ENCODE measurements around the gene ASXL1. TPM values are rescaled to one million over a fixed set of nuclear protein-coding genes. Genes with fewer than 3 reads are reported as not detected.
"Not testable (repeated sequence)": the region's sequence is repeated elsewhere in the genome, so short reads cannot be mapped to it uniquely, and the experiment has no call there.

The ASXL1 gene
- total RNA-seq, 2 experiments from 2014 or later, result 113 to 118 TPM

GRCh38 chr20:32343439-32343838 lies 14.7 kb upstream of the ASXL1 start:
- peaks cover 10% of the 10 kb centered on the region for H3K36me3 Mint-ChIP-seq (ENCODE audit: low read depth)
- ChIA-PET CTCF (interaction anchor here (0.6 kb wide), 1 partner anchor 160 kb away, joined by 3 read pairs; no protein-coding TSS in a partner anchor), POLR2A (no interaction called here)
- H3K27ac Mint-ChIP-seq, result no peak overlapping the region
- no peaks in the 10 kb centered on the region for H3K27me3 Mint-ChIP-seq
- no peaks in the 10 kb centered on the region for H3K9me3 Mint-ChIP-seq
- H3K4me1 Mint-ChIP-seq, result peaks cover 9% of the 10 kb centered on the region
- no peak overlapping the region for H3K4me3 Mint-ChIP-seq
- no peak for DNase-seq

- no peaks in the 10 kb centered on the region for H3K27me3 Mint-ChIP-seq
These were observed 13.2 kb upstream of the ASXL1 start for GRCh38 chr20:32344835-32345506.

GRCh38 chr20:32348207-32348606 lies 9.9 kb upstream of the ASXL1 start:
- H3K9me3 Mint-ChIP-seq, result no peaks in the 10 kb centered on the region
- H3K4me3 Mint-ChIP-seq, result no peak overlapping the region
- DNase-seq, result no peak
- peaks cover 12% of the 10 kb centered on the region for H3K4me1 Mint-ChIP-seq
- no peaks in the 10 kb centered on the region for H3K27me3 Mint-ChIP-seq
- ChIA-PET CTCF (no interaction called here), POLR2A (interaction anchor here (0.8 kb wide), 1 partner anchor 8 kb away, joined by 4 read pairs; no protein-coding TSS in a partner anchor)
- H3K27ac Mint-ChIP-seq, result no peak overlapping the region
- H3K36me3 Mint-ChIP-seq (ENCODE audit: low read depth), result peaks cover 25% of the 10 kb centered on the region

More at GRCh38 chr20:32344835-32345506, 13.2 kb upstream of the ASXL1 start:
- Mint-ChIP-seq H3K4me3 (no peak overlapping the region), H3K4me1 (peaks cover 9% of the 10 kb centered on the region), H3K9me3 (no peaks in the 10 kb centered on the region), H3K36me3 (ENCODE audit: low read depth) (peaks cover 18% of the 10 kb centered on the region), H3K27ac (no peak overlapping the region)
- ChIA-PET CTCF (interaction anchor here (1.1 kb wide), 1 partner anchor 9 kb away, joined by 4 read pairs; no protein-coding TSS in a partner anchor), POLR2A (interaction anchor here (0.9 to 1.5 kb wide), 3 partner anchors 10 to 13 kb away, joined by 3 to 6 read pairs (median 3); partner anchors contain the start of gene ASXL1)
- DNase-seq, result no peak

- Mint-ChIP-seq H3K4me3 (no peak overlapping the region), H3K27me3 (no peaks in the 10 kb centered on the region), H3K4me1 (peaks cover 32% of the 10 kb centered on the region), H3K27ac (no peak overlapping the region), H3K36me3 (ENCODE audit: low read depth) (peaks cover 25% of the 10 kb centered on the region), H3K9me3 (no peaks in the 10 kb centered on the region)
- ChIA-PET CTCF (no interaction called here), POLR2A (interaction anchor here (0.8 kb wide), 2 partner anchors 8 to 9 kb away, joined by 3 read pairs; no protein-coding TSS in a partner anchor)
- no peak for DNase-seq
These were observed 7.7 kb upstream of the ASXL1 start for GRCh38 chr20:32350421-32350820.

DNA sequence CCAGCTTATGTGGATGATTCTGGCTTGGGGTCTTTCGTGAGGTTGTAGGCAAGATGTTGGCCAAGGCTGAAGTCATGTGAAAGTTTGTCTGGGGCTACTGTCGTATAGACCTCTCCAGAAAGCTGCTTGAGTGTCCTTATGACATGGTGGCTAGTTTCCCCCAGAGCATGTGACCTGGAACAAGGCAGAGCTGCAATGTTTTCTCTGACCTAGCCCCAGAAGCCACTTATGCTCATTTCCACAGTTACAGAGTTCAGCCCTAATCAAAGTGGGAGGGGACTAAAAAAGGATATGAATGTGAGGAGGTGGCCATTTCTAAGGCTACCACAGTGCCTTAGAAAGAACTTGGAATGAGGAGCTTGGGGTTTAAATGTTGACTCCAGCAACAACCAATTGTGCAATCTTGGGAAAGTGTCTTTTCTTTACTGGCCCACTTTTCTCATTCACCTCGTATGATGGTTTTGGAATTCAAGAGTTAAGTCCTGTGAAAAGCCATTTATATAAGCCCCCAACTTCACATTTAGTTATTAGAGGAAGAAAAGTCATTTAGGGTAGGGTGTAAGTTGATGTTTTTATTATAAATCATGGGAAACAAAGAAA lies 5.9 kb upstream of the ASXL1 start:
- CTCF ChIA-PET, result interaction anchor here (0.9 kb wide), 1 partner anchor 9 kb away, joined by 3 read pairs; no protein-coding TSS in a partner anchor
- Mint-ChIP-seq H3K27me3 (no peaks in the 10 kb centered on the region), H3K36me3 (ENCODE audit: low read depth) (peaks cover 25% of the 10 kb centered on the region), H3K9me3 (no peaks in the 10 kb centered on the region), H3K4me3 (no peak overlapping the region), H3K4me1 (peaks cover 48% of the 10 kb centered on the region), H3K27ac (peak overlapping the region; percentile 33)
- POLR2A ChIA-PET, result interaction anchor here (0.7 to 8.8 kb wide), 3 partner anchors 19 to 74 kb away, joined by 3 to 71 read pairs (median 3); no protein-coding TSS in a partner anchor
- DNase-seq, result no peak

DNA sequence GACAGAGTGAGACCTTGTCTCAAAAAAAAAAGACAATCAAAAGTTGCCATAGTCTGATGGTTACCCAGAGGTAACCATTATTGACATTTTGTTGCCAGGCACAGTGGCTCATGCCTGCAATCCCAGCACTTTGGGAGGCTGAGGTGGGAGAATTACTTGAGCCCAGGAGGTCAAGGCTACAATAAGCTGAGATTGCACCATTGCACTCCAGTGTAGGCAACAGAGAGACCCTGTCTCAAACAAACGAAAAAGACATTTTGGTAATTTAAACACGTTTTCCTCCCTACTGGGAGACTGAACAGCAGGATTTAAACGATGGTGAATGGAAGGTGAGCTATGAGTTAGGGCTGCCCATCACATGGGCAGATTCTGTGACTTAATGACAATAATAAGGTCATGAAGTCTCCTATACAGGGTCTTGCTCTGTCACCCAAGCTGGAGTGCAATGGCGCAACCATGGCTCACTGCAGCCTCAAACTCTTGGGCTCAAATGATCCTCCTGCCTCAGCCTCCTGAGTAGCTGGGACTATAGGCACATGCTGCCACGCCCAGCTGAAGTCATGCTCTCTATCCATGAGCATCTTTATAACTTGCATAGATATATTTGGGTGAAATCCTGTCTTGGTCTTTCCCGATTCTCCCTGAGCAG lies 4.2 kb upstream of the ASXL1 start:
- CTCF ChIA-PET, result no interaction called here
- H3K4me1 Mint-ChIP-seq, result peaks cover 51% of the 10 kb centered on the region
- H3K27me3 Mint-ChIP-seq, result no peaks in the 10 kb centered on the region
- no peak overlapping the region for H3K4me3 Mint-ChIP-seq
- no peaks in the 10 kb centered on the region for H3K9me3 Mint-ChIP-seq
- peak overlapping the region; percentile 88 for H3K27ac Mint-ChIP-seq
- POLR2A ChIA-PET, result interaction anchor here (1.0 to 8.8 kb wide), 2 partner anchors 10 to 21 kb away, joined by 3 to 71 read pairs; no protein-coding TSS in a partner anchor
- DNase-seq, result no peak
- peaks cover 19% of the 10 kb centered on the region for H3K36me3 Mint-ChIP-seq (ENCODE audit: low read depth)

- no peaks in the 10 kb centered on the region for H3K27me3 Mint-ChIP-seq
- POLR2A ChIA-PET, result interaction anchor here (0.8 to 8.8 kb wide), 4 partner anchors 9 to 69 kb away, joined by 3 to 71 read pairs (median 6); no protein-coding TSS in a partner anchor
These were observed 3.3 kb upstream of the ASXL1 start for GRCh38 chr20:32354592-32355416.

DNA sequence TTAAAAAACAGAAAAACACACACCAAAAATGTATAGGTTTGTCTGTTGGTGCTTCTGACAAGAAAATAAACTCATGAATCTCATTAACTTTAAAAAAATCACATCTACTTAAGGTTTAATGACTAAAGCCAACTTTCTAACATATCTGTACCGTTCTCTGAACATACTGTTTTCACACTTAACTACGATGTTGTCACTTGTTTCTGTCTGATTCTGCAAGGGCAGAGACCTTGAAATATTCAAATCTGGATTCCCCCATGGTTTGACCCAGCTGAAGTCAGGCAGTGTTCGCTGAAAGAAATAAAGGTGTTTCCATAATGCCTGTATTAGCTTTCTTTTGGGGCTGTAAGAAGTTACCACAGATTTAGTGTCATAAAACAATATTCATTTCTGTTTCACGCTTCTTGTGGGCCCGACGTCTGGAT lies 2.7 kb upstream of the ASXL1 start:
- Mint-ChIP-seq H3K9me3 (no peaks in the 10 kb centered on the region), H3K27ac (peak overlapping the region; percentile 88), H3K4me1 (peaks cover 63% of the 10 kb centered on the region), H3K27me3 (no peaks in the 10 kb centered on the region), H3K36me3 (ENCODE audit: low read depth) (peaks cover 23% of the 10 kb centered on the region), H3K4me3 (peak overlapping the region; percentile 8)
- POLR2A ChIA-PET, result interaction anchor here (0.8 to 8.8 kb wide), 3 partner anchors 10 to 70 kb away, joined by 3 to 71 read pairs (median 9); no protein-coding TSS in a partner anchor
- CTCF ChIA-PET, result interaction anchor here (0.6 kb wide), 1 partner anchor 895 kb away, joined by 3 read pairs; no protein-coding TSS in a partner anchor
- no peak for DNase-seq

More at GRCh38 chr20:32354592-32355416, 3.3 kb upstream of the ASXL1 start:
- Mint-ChIP-seq H3K27ac (peak overlapping the region; percentile 88), H3K4me1 (peaks cover 57% of the 10 kb centered on the region), H3K36me3 (ENCODE audit: low read depth) (peaks cover 21% of the 10 kb centered on the region), H3K4me3 (no peak overlapping the region), H3K9me3 (no peaks in the 10 kb centered on the region)
- DNase-seq, result peak; percentile 38
- CTCF ChIA-PET, result interaction anchor here (0.6 kb wide), 1 partner anchor 894 kb away, joined by 3 read pairs; no protein-coding TSS in a partner anchor

DNA sequence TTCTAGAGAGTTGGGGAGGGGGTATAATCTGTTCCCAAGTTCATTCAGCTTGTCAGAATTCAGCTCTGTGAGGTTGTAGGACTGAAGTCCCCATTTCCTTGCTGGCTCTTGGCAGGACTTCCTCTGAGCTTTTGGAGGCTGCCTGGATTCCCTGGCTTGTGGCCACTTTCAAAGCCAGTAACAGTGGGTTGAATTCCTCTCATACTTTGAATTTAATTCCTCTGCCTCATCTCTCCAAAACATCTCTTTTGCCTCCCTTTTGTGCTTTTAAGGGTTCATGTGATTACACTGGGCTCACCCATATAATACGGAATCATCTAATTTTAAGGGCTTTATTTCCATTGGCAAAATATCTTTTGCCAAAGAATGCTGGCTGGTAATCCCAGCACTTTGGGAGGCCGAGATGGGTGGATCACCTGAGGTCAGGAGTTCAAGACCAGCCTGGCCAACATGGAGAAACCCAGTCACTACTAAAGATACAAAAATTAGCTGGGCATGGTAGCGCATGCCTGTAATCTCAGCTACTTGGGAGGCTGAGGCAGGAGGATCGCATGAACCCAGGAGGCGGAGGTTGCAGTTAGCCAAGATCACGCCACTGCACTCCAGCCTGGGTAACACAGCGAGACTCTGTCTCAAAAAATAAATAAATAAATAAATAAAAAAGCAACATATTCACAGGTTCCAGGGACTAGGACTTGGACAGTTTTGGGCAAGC lies 2.1 kb upstream of the ASXL1 start:
- CTCF ChIA-PET, DNase-seq, H3K27me3 Mint-ChIP-seq, H3K9me3 Mint-ChIP-seq: not testable (repeated sequence)
- Mint-ChIP-seq H3K4me1 (peaks cover 68% of the 10 kb centered on the region), H3K36me3 (ENCODE audit: low read depth) (peaks cover 21% of the 10 kb centered on the region), H3K27ac (peak overlapping the region; percentile 98), H3K4me3 (peak overlapping the region; percentile 14)
- POLR2A ChIA-PET, result interaction anchor here (0.8 to 8.8 kb wide), 4 partner anchors 11 to 145 kb away, joined by 3 to 71 read pairs (median 6); no protein-coding TSS in a partner anchor

GRCh38 chr20:32356622-32357374 lies 1.3 kb upstream of the ASXL1 start:
- POLR2A ChIA-PET, result interaction anchor here (1.0 to 8.8 kb wide), 6 partner anchors 24 to 658 kb away, joined by 3 to 71 read pairs (median 4); no protein-coding TSS in a partner anchor
- peak overlapping the region; percentile 97 for H3K4me3 Mint-ChIP-seq

GRCh38 chr20:32357375-32357868 lies 709 bp upstream of the ASXL1 start:
- ChIA-PET POLR2A (interaction anchor here (0.6 to 8.8 kb wide), 16 partner anchors 10 to 659 kb away, joined by 3 to 71 read pairs (median 4); no protein-coding TSS in a partner anchor), CTCF (interaction anchor here (1.4 to 1.7 kb wide), 3 partner anchors 24 to 421 kb away, joined by 3 to 5 read pairs (median 5); no protein-coding TSS in a partner anchor)
- no peaks in the 10 kb centered on the region for H3K27me3 Mint-ChIP-seq
- H3K36me3 Mint-ChIP-seq (ENCODE audit: low read depth), result peaks cover 20% of the 10 kb centered on the region
- H3K9me3 Mint-ChIP-seq, result no peaks in the 10 kb centered on the region
- H3K4me3 Mint-ChIP-seq, result peak overlapping the region; percentile 97
- peak overlapping the region; percentile 98 for H3K27ac Mint-ChIP-seq
- no peak for DNase-seq
- H3K4me1 Mint-ChIP-seq, result peaks cover 71% of the 10 kb centered on the region

More at GRCh38 chr20:32356622-32357374, 1.3 kb upstream of the ASXL1 start:
- Mint-ChIP-seq H3K27ac (peak overlapping the region; percentile 98), H3K27me3 (no peaks in the 10 kb centered on the region), H3K36me3 (ENCODE audit: low read depth) (peaks cover 21% of the 10 kb centered on the region), H3K4me1 (peaks cover 70% of the 10 kb centered on the region), H3K9me3 (no peaks in the 10 kb centered on the region)
- DNase-seq, result no peak
- CTCF ChIA-PET, result interaction anchor here (0.6 to 1.6 kb wide), 2 partner anchors 23 to 24 kb away, joined by 3 to 5 read pairs; no protein-coding TSS in a partner anchor
